ENCODE data around the gene TBX1.

- TF ChIP-seq POLR2A (IDR thresholded peaks at IDR 0.05; ENCODE audit: low read depth): no peak
- no peak for TF ChIP-seq EP300 (IDR thresholded peaks at IDR 0.05)
These were observed 37.2 kb upstream of the TBX1 start, which contains the start of gene GP1BB for GRCh38 chr22:19723232-19723982.
